ENCODE measurements around the gene PRR29.

DNA sequence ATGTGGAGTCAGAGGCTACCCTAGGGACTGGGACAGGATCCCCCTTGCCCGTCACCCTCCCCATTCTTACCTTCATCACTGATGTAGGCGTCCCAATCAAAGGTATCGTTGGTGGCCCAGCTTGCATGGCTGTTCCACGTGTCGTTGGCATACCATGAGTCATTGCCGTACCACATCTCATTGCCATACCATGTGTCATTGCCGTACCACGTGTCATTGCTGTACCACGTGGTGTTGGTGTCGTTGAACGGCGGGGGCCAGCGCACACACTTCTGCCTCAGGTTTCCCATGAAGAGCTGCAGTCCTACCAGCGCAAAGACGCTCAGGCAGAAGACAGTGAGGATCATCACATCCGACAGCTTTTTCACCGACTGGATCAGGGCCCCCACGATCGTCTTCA is 30.2 kb upstream of the PRR29 start:
- TF ChIP-seq, protein P1, sequence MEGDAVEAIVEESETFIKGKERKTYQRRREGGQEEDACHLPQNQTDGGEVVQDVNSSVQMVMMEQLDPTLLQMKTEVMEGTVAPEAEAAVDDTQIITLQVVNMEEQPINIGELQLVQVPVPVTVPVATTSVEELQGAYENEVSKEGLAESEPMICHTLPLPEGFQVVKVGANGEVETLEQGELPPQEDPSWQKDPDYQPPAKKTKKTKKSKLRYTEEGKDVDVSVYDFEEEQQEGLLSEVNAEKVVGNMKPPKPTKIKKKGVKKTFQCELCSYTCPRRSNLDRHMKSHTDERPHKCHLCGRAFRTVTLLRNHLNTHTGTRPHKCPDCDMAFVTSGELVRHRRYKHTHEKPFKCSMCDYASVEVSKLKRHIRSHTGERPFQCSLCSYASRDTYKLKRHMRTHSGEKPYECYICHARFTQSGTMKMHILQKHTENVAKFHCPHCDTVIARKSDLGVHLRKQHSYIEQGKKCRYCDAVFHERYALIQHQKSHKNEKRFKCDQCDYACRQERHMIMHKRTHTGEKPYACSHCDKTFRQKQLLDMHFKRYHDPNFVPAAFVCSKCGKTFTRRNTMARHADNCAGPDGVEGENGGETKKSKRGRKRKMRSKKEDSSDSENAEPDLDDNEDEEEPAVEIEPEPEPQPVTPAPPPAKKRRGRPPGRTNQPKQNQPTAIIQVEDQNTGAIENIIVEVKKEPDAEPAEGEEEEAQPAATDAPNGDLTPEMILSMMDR (IDR thresholded peaks at IDR 0.05), result no peak
- TF ChIP-seq EZH2 (IDR thresholded peaks at IDR 0.05; ENCODE audit: borderline replicate concordance, insufficient read depth, low read depth, low read length, poor library complexity, severe bottlenecking), result no peak
